Activated CD4-positive, alpha-beta T cell treated with anti-CD3 and anti-CD28 coated beads, Interleukin-10, Interleukin-2, amounts not matched to agents 100 ng/mL and 50 ng/mL, durations not matched to agents 16 hours and 8 hours (primary cell): ENCODE data around the gene PSAP.
A peak's percentile ranks its signal among the peaks of the same experiment; 100 is the strongest.

ENCODE experiments used
- DNase-seq: peaks from one replicate; pipeline ENCODE4 v3.0.0-alpha.2; 2020

Gene PSAP

GRCh38 chr10:71782221-71782916 lies 68.7 kb downstream of the PSAP start:
- no peak for DNase-seq

- no peak for DNase-seq
Measured at GRCh38 chr10:71780719-71781118, 70.3 kb downstream of the PSAP start.

- no peak for DNase-seq
Measured at GRCh38 chr10:71780156-71780555, 70.9 kb downstream of the PSAP start.

- no peak for DNase-seq
Measured at GRCh38 chr10:71779641-71780040, 71.4 kb downstream of the PSAP start.

GRCh38 chr10:71778071-71778825 lies 72.8 kb downstream of the PSAP start:
- DNase-seq = no peak

DNA sequence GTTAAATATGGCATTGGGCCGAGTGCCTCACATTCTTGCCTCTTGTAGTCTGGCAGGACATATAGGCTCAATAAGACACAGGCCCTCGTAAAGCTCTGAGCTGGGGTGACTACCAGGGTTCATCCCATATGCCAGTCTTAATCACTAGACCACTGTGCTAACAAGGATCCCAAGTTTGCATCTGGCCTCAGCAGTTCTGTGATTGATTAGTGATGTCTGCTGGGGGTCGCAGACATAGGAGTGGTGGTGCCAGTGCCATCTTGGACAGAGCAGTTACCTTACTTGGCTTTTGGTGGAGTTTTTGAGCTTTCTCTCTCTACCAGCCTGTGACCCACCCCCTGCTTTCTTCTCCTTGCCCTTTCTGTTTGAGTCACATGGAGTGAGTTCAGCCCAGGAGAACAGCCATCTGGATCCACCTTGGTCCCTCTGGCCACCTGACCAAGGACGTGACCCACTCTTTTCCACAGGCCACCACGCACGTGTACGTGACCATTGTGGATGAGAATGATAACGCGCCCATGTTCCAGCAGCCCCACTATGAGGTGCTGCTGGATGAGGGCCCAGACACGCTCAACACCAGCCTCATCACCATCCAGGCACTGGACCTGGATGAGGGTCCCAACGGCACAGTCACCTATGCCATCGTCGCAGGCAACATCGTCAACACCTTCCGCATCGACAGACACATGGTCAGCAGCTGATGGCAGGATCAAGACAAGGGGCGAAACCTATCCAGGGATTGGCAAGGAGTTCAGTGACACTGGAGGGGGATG lies 73.7 kb downstream of the PSAP start:
- no peak for DNase-seq

DNA sequence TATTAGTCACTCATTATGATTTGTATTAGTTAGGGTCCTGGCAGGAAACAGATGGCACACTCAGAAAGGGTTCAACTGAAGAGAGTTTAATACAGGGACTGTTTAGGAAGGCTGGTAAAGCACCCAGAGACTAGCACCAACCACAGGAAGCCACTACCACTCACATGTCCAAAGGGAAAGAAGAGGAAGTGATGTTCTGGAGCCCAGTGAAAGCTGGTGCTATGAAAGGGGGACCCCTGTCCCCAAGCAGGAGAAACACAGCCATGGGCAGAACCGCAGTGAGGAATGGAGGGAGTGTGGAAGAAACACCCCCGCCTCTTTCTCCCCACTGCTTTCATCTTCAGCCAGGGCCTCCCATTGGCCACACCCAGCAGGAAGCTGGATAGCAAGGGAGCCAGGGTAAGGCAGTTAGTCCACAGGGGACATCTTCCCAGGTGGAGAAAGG lies 74.5 kb downstream of the PSAP start:
- no peak for DNase-seq

GRCh38 chr10:71774916-71775702 lies 75.9 kb downstream of the PSAP start:
- no peak for DNase-seq

GRCh38 chr10:71773221-71773971 lies 77.7 kb downstream of the PSAP start, which contains the start of gene VSIR:
Gene VSIR, minus strand, starts transcription at chr10:71773520. Its CDS starts 81 bp downstream, at chr10:71773439.
- peak; percentile 91 for DNase-seq

GRCh38 chr10:71772832-71773220 lies 78.2 kb downstream of the PSAP start:
- DNase-seq = no peak

GRCh38 chr10:71771821-71772617 lies 79.0 kb downstream of the PSAP start:
- peak; percentile 46 for DNase-seq

DNA sequence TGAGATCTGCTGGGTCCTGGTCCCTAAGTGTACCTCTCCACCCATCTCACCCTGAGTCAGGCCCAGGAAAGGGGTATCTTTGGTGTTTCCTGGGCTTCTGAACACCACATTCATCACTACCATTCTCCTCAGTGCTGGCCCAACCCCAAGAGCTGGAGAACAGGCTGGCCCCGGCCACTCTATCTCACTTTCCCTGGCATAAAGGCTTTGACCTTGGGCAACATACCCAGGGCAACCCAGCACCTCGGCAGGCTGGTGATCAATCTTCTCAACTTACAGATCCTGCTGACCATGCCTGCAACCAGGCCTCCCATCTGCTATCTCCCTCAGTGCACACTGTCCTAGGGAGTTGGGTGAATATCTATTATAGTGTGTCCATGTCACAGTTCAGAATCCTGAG lies 79.8 kb downstream of the PSAP start:
- DNase-seq = no peak

DNA sequence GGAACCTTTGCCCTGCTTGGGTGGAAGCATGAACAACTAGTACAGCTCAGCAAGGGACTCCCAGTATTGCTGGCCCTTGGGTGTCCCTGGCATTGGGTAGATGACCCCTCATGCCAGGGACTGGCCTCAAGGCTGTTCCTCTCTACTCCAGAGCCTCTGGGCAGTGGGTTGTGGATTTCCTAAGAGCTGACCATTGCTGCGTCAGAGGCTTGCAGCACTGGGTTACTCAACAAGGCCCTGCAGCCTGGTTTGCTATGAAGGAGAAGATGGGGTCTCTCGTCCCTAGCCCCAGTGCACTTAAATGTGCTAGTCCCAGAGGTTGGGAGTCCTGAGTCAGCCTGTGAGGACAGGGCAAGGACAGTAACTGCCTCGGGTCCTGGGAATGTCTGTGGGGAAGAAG lies 80.3 kb downstream of the PSAP start:
- no peak for DNase-seq

DNA sequence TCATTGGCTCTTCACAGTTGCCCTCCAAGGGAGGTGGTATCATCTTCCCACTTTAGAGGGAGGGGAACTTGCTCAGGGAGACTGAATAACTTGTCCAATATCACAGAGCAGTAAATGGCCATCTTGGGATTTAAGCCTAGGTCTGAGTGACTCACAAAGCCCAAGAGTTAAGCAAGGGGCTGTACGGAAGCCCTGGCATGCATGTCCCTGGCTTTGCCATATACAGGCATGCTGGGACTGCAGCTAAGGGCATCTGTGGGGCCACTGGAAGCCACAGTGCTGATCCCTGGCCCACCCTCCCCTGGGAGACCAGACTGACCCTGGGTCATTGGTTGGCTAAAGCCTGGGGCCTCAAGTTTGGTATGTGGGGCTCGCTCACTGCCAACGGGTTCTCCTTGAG lies 80.8 kb downstream of the PSAP start:
- DNase-seq = no peak

DNA sequence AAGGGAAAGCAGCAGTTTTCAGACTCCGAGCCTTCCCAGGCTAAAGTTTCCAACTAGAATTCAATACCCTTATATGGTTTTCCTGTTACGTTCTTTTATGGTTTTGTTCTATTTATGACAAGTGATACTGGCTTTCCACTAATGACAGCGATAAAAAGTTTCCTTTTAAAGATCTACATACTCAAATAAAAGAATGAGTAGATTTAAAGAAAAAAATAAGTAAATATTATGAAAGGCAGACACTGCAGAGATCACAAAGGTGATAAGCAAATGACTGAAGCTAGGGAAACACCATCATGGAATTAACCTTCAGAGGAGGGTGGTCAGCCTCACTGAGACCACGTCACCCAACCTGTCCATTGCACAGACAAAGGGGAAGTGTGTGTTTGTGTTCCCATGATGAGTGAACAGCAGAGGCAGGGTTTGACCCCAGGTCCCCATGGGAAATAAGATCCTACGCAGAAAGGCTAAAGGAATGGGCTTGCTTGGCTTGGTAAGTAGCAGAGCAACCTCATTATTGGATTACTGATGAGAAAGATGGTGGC lies 81.7 kb downstream of the PSAP start:
- DNase-seq = peak; percentile 46

DNA sequence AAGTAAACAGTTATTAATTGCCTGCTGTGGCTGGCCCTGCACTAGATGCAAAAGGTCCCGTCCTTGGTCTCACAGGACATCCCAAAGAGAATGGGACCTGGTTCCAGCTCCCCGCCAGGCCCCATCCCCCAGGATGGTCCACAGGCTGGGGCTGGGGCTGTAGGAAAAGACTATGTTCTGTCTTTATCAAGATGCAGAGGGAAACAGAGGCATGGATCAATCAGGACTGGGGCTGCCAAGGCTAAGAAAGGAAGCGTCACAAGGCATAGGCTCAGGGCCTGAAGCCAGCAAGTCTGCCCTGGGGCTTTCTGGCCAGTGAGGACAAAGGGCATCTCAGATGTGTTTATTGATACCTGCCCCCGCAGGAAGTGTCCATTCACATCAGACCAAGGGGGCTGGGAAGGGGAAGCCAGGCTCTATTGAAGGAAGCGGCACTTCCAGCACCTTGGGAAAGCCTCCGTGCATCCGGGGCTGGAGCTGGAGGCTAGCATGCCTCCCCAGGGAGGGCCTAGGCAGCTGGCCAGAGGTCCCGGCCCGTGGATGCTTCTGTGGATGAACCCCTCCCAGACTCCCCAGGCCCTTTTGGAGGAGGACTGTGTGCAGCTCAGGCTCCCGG lies 83.5 kb downstream of the PSAP start:
- no peak for DNase-seq

- DNase-seq = peak; percentile 22
Measured at GRCh38 chr10:71766717-71767419, 84.2 kb downstream of the PSAP start.
